Measurements from ENCODE around the gene METTL15. TPM values are rescaled to one million over a fixed set of nuclear protein-coding genes. Genes with fewer than 3 reads are reported as not detected.

The METTL15 gene
- total and polyA plus RNA-seq, 2 experiments from 2014 or later: 9.3 to 23.2 TPM

- Histone ChIP-seq H4K20me1 (ENCODE audit: insufficient read depth, poor library complexity, severe bottlenecking) (no peaks in the 10 kb centered on the region), H3K79me2 (no peaks in the 10 kb centered on the region), H3K9me3 (ENCODE audit: low read depth) (peaks cover 9% of the 10 kb centered on the region), H3K4me3 (no peak overlapping the region), H3K27ac (no peak overlapping the region), H3K36me3 (replicated peaks; ENCODE audit: insufficient read depth, low read depth) (peaks cover under 1% of the 10 kb centered on the region), H3K4me2 (no peak overlapping the region), H3K4me1 (ENCODE audit: insufficient read depth) (no peaks in the 10 kb centered on the region), H3K9me2 (replicated peaks; ENCODE audit: insufficient read depth) (no peaks in the 10 kb centered on the region), H3K27me3 (no peaks in the 10 kb centered on the region), H2AFZ (no peak overlapping the region)
- 97% methylated on average over 9 of the region's 9 CpGs for WGBS (ENCODE audit: low lambda C conversion rate, missing lambda C conversion rate)
- TF ChIP-seq CTCF (IDR thresholded peaks at IDR 0.05; ENCODE audit: poor library complexity) (no peak), EZH2 (IDR thresholded peaks at IDR 0.05; ENCODE audit: borderline replicate concordance) (no peak), EZH2phosphoT487 (IDR thresholded peaks at IDR 0.05; ENCODE audit: low read depth, severe bottlenecking, unreplicated experiment) (no peak)
- DNase-seq (ENCODE audit: low spot score): no peak
Observed at GRCh38 chr11:28140689-28141455, 32.7 kb downstream of the METTL15 start.

GRCh38 chr11:28142724-28143123, 34.5 kb downstream of the METTL15 start:
- no peaks in the 10 kb centered on the region for H3K79me2 ChIP-seq
- H2AFZ ChIP-seq: no peak overlapping the region
- H3K4me2 ChIP-seq: no peak overlapping the region
- no peaks in the 10 kb centered on the region for H3K9me2 ChIP-seq (replicated peaks; ENCODE audit: insufficient read depth)
- 95% methylated on average over 1 of the region's 1 CpG for WGBS (ENCODE audit: low lambda C conversion rate, missing lambda C conversion rate)
- H3K9me3 ChIP-seq (ENCODE audit: low read depth): peaks cover 6% of the 10 kb centered on the region
- no peaks in the 10 kb centered on the region for H4K20me1 ChIP-seq (ENCODE audit: insufficient read depth, poor library complexity, severe bottlenecking)
- DNase-seq (ENCODE audit: low spot score): no peak
- no peak for TF ChIP-seq CTCF (IDR thresholded peaks at IDR 0.05; ENCODE audit: poor library complexity)
- no peak for TF ChIP-seq EZH2 (IDR thresholded peaks at IDR 0.05; ENCODE audit: borderline replicate concordance)
- no peak for TF ChIP-seq EZH2phosphoT487 (IDR thresholded peaks at IDR 0.05; ENCODE audit: low read depth, severe bottlenecking, unreplicated experiment)
- no peaks in the 10 kb centered on the region for H3K4me1 ChIP-seq (ENCODE audit: insufficient read depth)
- no peaks in the 10 kb centered on the region for H3K36me3 ChIP-seq (replicated peaks; ENCODE audit: insufficient read depth, low read depth)
- H3K27ac ChIP-seq: no peak overlapping the region
- H3K4me3 ChIP-seq: no peak overlapping the region
- no peaks in the 10 kb centered on the region for H3K27me3 ChIP-seq

GRCh38 chr11:28144808-28145207, 36.6 kb downstream of the METTL15 start:
- no peaks in the 10 kb centered on the region for H4K20me1 ChIP-seq (ENCODE audit: insufficient read depth, poor library complexity, severe bottlenecking)
- no peak overlapping the region for H3K27ac ChIP-seq
- H2AFZ ChIP-seq: no peak overlapping the region
- no peaks in the 10 kb centered on the region for H3K36me3 ChIP-seq (replicated peaks; ENCODE audit: insufficient read depth, low read depth)
- H3K9me2 ChIP-seq (replicated peaks; ENCODE audit: insufficient read depth): no peaks in the 10 kb centered on the region
- no peaks in the 10 kb centered on the region for H3K27me3 ChIP-seq
- WGBS (ENCODE audit: low lambda C conversion rate, missing lambda C conversion rate): 97% methylated on average over 2 of the region's 2 CpGs
- H3K9me3 ChIP-seq (ENCODE audit: low read depth): no peaks in the 10 kb centered on the region
- no peak overlapping the region for H3K4me2 ChIP-seq
- no peak for DNase-seq (ENCODE audit: low spot score)
- TF ChIP-seq EZH2phosphoT487 (IDR thresholded peaks at IDR 0.05; ENCODE audit: low read depth, severe bottlenecking, unreplicated experiment): no peak
- no peak for TF ChIP-seq EZH2 (IDR thresholded peaks at IDR 0.05; ENCODE audit: borderline replicate concordance)
- no peak for TF ChIP-seq CTCF (IDR thresholded peaks at IDR 0.05; ENCODE audit: poor library complexity)
- H3K79me2 ChIP-seq: no peaks in the 10 kb centered on the region
- H3K4me3 ChIP-seq: no peak overlapping the region
- no peaks in the 10 kb centered on the region for H3K4me1 ChIP-seq (ENCODE audit: insufficient read depth)

All from hepatocyte (in vitro differentiated cells).